Measurements from ENCODE around the gene COMTD1. TPM values are rescaled to one million over a fixed set of nuclear protein-coding genes. Genes with fewer than 3 reads are reported as not detected.

The COMTD1 gene
- total RNA-seq, 2 donors from 2014 or later, result 9.6 to 14.4 TPM

- Histone ChIP-seq H3K4me1 (ENCODE audit: control insufficient read depth, insufficient read depth, low read length) (peaks cover 20% of the 10 kb centered on the region), H3K27ac (ENCODE audit: low read depth, low read length) (no peak overlapping the region), H3K36me3 (ENCODE audit: control insufficient read depth, insufficient read depth, low read length) (peaks cover 87% of the 10 kb centered on the region), H3K4me3 (ENCODE audit: low read length) (no peak overlapping the region), H3K9me3 (ENCODE audit: control insufficient read depth, low read length) (no peaks in the 10 kb centered on the region), H3K27me3 (ENCODE audit: control insufficient read depth, insufficient read depth, low read length, poor library complexity, severe bottlenecking) (no peaks in the 10 kb centered on the region), H3K9ac (ENCODE audit: extremely low read depth, low read length, poor library complexity, severe bottlenecking) (no peak overlapping the region)
- peaks cover 52% of the 10 kb centered on the region for H3K4me1 Mint-ChIP-seq
- no peak overlapping the region for H3K4me3 Mint-ChIP-seq
- WGBS, 2 experiments (ENCODE audit: insufficient coverage in 1 of 2, insufficient read length in 1 of 2), result 87 to 95% methylated on average over 3 to 4 of the region's 4 CpGs
- H3K27me3 Mint-ChIP-seq (ENCODE audit: insufficient read depth), result no peaks in the 10 kb centered on the region
- DNase-seq, result peak; percentile 47
- H3K9me3 Mint-ChIP-seq, result no peaks in the 10 kb centered on the region
- peak overlapping the region; percentile 71 for H3K27ac Mint-ChIP-seq
- H3K36me3 Mint-ChIP-seq (ENCODE audit: low read depth), result peaks cover 73% of the 10 kb centered on the region
- no peak for TF ChIP-seq CTCF (conservative IDR thresholded peaks at IDR 0.05)
These were observed 6.9 kb downstream of the COMTD1 start for GRCh38 chr10:75228834-75229233.

- Histone ChIP-seq H3K9ac (ENCODE audit: extremely low read depth, low read length, poor library complexity, severe bottlenecking) (no peak overlapping the region), H3K36me3 (ENCODE audit: control insufficient read depth, insufficient read depth, low read length) (peaks cover 92% of the 10 kb centered on the region), H3K27me3 (ENCODE audit: control insufficient read depth, insufficient read depth, low read length, poor library complexity, severe bottlenecking) (no peaks in the 10 kb centered on the region), H3K4me3 (ENCODE audit: low read length) (no peak overlapping the region), H3K27ac (ENCODE audit: low read depth, low read length) (no peak overlapping the region), H3K4me1 (ENCODE audit: control insufficient read depth, insufficient read depth, low read length) (peaks cover 17% of the 10 kb centered on the region), H3K9me3 (ENCODE audit: control insufficient read depth, low read length) (no peaks in the 10 kb centered on the region)
- Mint-ChIP-seq H3K27me3 (ENCODE audit: insufficient read depth) (no peaks in the 10 kb centered on the region), H3K9me3 (no peaks in the 10 kb centered on the region), H3K36me3 (ENCODE audit: low read depth) (peaks cover 79% of the 10 kb centered on the region), H3K27ac (peak overlapping the region; percentile 71), H3K4me1 (peaks cover 53% of the 10 kb centered on the region), H3K4me3 (no peak overlapping the region)
- 92 to 100% methylated on average over 3 of the region's 3 CpGs for WGBS, 2 experiments (ENCODE audit: insufficient coverage in 1 of 2, insufficient read length in 1 of 2)
- DNase-seq, result no peak
- no peak for TF ChIP-seq CTCF (conservative IDR thresholded peaks at IDR 0.05)
These were observed 7.5 kb downstream of the COMTD1 start for GRCh38 chr10:75228278-75228677.

- H3K9me3 Mint-ChIP-seq, result no peaks in the 10 kb centered on the region
- peaks cover 77% of the 10 kb centered on the region for H3K36me3 Mint-ChIP-seq (ENCODE audit: low read depth)
- H3K27ac Mint-ChIP-seq, result peak overlapping the region; percentile 80
- H3K9ac ChIP-seq (ENCODE audit: extremely low read depth, low read length, poor library complexity, severe bottlenecking), result no peak overlapping the region
- no peaks in the 10 kb centered on the region for H3K9me3 ChIP-seq (ENCODE audit: control insufficient read depth, low read length)
- H3K27me3 ChIP-seq (ENCODE audit: control insufficient read depth, insufficient read depth, low read length, poor library complexity, severe bottlenecking), result no peaks in the 10 kb centered on the region
- WGBS, 2 experiments (ENCODE audit: insufficient coverage in 1 of 2, insufficient read length in 1 of 2), result 63 to 94% methylated on average over 2 to 5 of the region's 5 CpGs
- H3K4me1 ChIP-seq (ENCODE audit: control insufficient read depth, insufficient read depth, low read length), result peaks cover 17% of the 10 kb centered on the region
- H3K4me3 ChIP-seq (ENCODE audit: low read length), result no peak overlapping the region
- peak; percentile 56 for DNase-seq
- no peaks in the 10 kb centered on the region for H3K27me3 Mint-ChIP-seq (ENCODE audit: insufficient read depth)
- H3K27ac ChIP-seq (ENCODE audit: low read depth, low read length), result no peak overlapping the region
- no peak overlapping the region for H3K4me3 Mint-ChIP-seq
- peaks cover 57% of the 10 kb centered on the region for H3K4me1 Mint-ChIP-seq
- TF ChIP-seq CTCF (conservative IDR thresholded peaks at IDR 0.05), result no peak
- peaks cover 92% of the 10 kb centered on the region for H3K36me3 ChIP-seq (ENCODE audit: control insufficient read depth, insufficient read depth, low read length)
These were observed 9.1 kb downstream of the COMTD1 start for GRCh38 chr10:75226656-75227055.
